Peyer's patch (tissue), 4 donors: ENCODE results near the gene PRKAA2.

Experiments
- CTCF ChIP-seq, 6 experiments: fragments of 450-650 bp in 4 of 6; fragments of 200-600 bp in 2 of 6; sonication (generic) in 1 of 6; IDR thresholded peaks; one replicate each; pipeline ENCODE4 v1.5.1; 2017 to 2019; ENCODE audit warnings: antibody characterized with exemption in 6 of 6, mild to moderate bottlenecking in 3 of 6, moderate library complexity in 1 of 6
- POLR2A ChIP-seq, 2 donors: fragments of 450-650 bp; IDR thresholded peaks; one replicate each; pipeline ENCODE4 v1.5.1; 2017; ENCODE audit warnings: antibody characterized with exemption in 2 of 2, mild to moderate bottlenecking in 2 of 2, moderate library complexity in 2 of 2

- TF ChIP-seq POLR2A (IDR thresholded peaks at IDR 0.05) (no peak), CTCF (IDR thresholded peaks at IDR 0.05) (no peak)
These were observed 15.2 kb downstream of the PRKAA2 start for GRCh38 chr1:56660293-56660692.
